Fibroblast of lung (primary cell): ENCODE data around the gene PPP1R13B.

Experiments
- EZH2 ChIP-seq: IDR thresholded peaks from 2 replicates; pipeline ENCODE4 v1.5.1; 2012; ENCODE audit warnings: low read length, control low read depth, mild to moderate bottlenecking; ENCODE audit errors: missing control alignments
- TF ChIP-seq, protein P1 (sequence below), 2 donors: IDR thresholded peaks in 1 of 2; conservative IDR thresholded peaks in 1 of 2; 1 replicate in 1 of 2; 2 replicates in 1 of 2; pipeline ENCODE4 v1.5.1; 2011 to 2012; ENCODE audit warnings: low read length in 2 of 2, control low read depth in 1 of 2, inconsistent platforms in 1 of 2, low read depth in 1 of 2, mild to moderate bottlenecking in 1 of 2

DNA sequence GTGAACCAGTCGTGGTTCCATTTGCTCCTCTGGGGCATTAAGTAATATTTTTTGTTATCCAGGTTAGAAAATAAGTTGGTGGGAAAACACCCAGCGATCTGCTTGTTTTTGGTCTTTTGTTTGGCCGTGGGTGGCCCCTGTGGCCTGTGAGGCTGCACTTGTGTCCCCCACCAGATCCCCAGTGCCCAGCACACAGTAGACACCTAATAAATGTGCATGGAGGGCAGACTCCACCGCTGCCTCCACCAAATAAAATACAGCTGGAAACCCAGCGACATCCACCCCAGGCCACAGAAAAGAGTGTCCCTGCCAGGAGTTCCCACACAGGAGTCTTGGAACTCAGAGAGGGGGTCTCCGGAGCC, 8.3 kb upstream of the PPP1R13B start:
- TF ChIP-seq, protein P1, sequence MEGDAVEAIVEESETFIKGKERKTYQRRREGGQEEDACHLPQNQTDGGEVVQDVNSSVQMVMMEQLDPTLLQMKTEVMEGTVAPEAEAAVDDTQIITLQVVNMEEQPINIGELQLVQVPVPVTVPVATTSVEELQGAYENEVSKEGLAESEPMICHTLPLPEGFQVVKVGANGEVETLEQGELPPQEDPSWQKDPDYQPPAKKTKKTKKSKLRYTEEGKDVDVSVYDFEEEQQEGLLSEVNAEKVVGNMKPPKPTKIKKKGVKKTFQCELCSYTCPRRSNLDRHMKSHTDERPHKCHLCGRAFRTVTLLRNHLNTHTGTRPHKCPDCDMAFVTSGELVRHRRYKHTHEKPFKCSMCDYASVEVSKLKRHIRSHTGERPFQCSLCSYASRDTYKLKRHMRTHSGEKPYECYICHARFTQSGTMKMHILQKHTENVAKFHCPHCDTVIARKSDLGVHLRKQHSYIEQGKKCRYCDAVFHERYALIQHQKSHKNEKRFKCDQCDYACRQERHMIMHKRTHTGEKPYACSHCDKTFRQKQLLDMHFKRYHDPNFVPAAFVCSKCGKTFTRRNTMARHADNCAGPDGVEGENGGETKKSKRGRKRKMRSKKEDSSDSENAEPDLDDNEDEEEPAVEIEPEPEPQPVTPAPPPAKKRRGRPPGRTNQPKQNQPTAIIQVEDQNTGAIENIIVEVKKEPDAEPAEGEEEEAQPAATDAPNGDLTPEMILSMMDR (conservative IDR thresholded peaks at IDR 0.05 in 1 of 2, IDR thresholded peaks at IDR 0.05 in 1 of 2; ENCODE audit: low read depth in 1 of 2, low read length in 2 of 2), result no peak
- TF ChIP-seq EZH2, result no peak
